A549 (cell line): Measurements from ENCODE around the gene DISC1. TPM values are rescaled to one million over a fixed set of nuclear protein-coding genes. Genes with fewer than 3 reads are reported as not detected.

Source experiments
- ATAC-seq, 2 experiments: fragments of 200-7000 bp in 1 of 2; fragments of >200 bp in 1 of 2; cut with Nextera tagmentation in 1 of 2; cut with Tn5 transposase in 1 of 2; 3 replicates each; pipeline versions ENCODE4 v1.8.0 to v1.9.1; 2018 to 2020; ENCODE audit warnings: mild to moderate bottlenecking in 1 of 2, moderate library complexity in 1 of 2
- CTCF ChIA-PET: fragments of 300-600 bp; sonication (Branson Sonifier 250); formaldehyde crosslinking; extraction: SDS; loops from one replicate; lab custom pipeline; 2021; ENCODE audit warnings: antibody characterized with exemption, inconsistent platforms; lab: Yijun Ruan, JAX
- POLR2A ChIA-PET: fragments of 350-600 bp; formaldehyde crosslinking; extraction: SDS; loops from one replicate; lab custom pipeline; 2021; ENCODE audit warnings: antibody characterized with exemption, inconsistent platforms; lab: Yijun Ruan, JAX
- DNase-seq, 2 experiments: peaks; one replicate each; pipeline versions ENCODE4 v3.0.0 to v3.0.0-alpha.2; 2011 to 2016; ENCODE audit warnings: low read depth in 1 of 2, low spot score in 1 of 2
- FAIRE-seq: peaks from 2 replicates; lab custom pipeline; 2011; peaks lifted over from hg19 to GRCh38; lab: Jason Lieb, UNC
- H3K27ac ChIP-seq, 2 experiments: fragments of >200 bp; sonication (Bioruptor Twin); formaldehyde crosslinking; 3 replicates each; pipeline ENCODE4 v1.5.1; 2016 to 2017
- H3K4me1 ChIP-seq: fragments of >200 bp; sonication (Bioruptor Twin); formaldehyde crosslinking; 3 replicates; pipeline ENCODE4 v1.6.1; 2016
- H3K4me2 ChIP-seq: fragments of >200 bp; sonication (Bioruptor Twin); formaldehyde crosslinking; 3 replicates; pipeline ENCODE4 v1.6.1; 2016
- H3K4me3 ChIP-seq: fragments of >200 bp; sonication (Bioruptor Twin); formaldehyde crosslinking; 3 replicates; pipeline ENCODE4 v1.5.1; 2016
- H3K9me3 ChIP-seq: fragments of >200 bp; sonication (Bioruptor Twin); formaldehyde crosslinking; 3 replicates; pipeline ENCODE4 v1.6.1; 2016
- CBX8 ChIP-seq: fragments of 200-600 bp; sonication (generic); IDR thresholded peaks from 2 replicates; pipeline ENCODE4 v1.6.1; 2016
- CEBPB ChIP-seq, 2 experiments: fragments of >200 bp in 1 of 2; sonication (Bioruptor Twin) in 1 of 2; formaldehyde crosslinking in 1 of 2; IDR thresholded peaks; 2 replicates each; pipeline ENCODE4 v1.6.1; 2012 to 2016
- E2F6 ChIP-seq: IDR thresholded peaks from 2 replicates; pipeline ENCODE4 v1.6.1; 2012; ENCODE audit warnings: low read depth, borderline replicate concordance
- FOSB ChIP-seq: fragments of 250-450 bp; sonication (Bioruptor Pico); IDR thresholded peaks from 2 replicates; pipeline ENCODE4 v1.5.0; 2020; ENCODE audit warnings: mild to moderate bottlenecking, moderate library complexity
- FOXS1 ChIP-seq: fragments of 250-450 bp; sonication (Bioruptor Pico); IDR thresholded peaks from 2 replicates; pipeline ENCODE4 v1.5.0; 2020; ENCODE audit warnings: mild to moderate bottlenecking, moderate library complexity
- GATA3 ChIP-seq: IDR thresholded peaks from 2 replicates; pipeline ENCODE4 v1.6.1; 2012; ENCODE audit warnings: borderline replicate concordance
- HEYL ChIP-seq: fragments of 250-450 bp; sonication (Bioruptor Pico); IDR thresholded peaks from 2 replicates; pipeline ENCODE4 v1.8.0; 2021; ENCODE audit warnings: mild to moderate bottlenecking, moderate library complexity
- HMGXB4 ChIP-seq: fragments of 250-450 bp; sonication (Bioruptor Pico); IDR thresholded peaks from 2 replicates; pipeline ENCODE4 v1.5.0; 2021; ENCODE audit warnings: mild to moderate bottlenecking, moderate library complexity, borderline replicate concordance
- KDM1A ChIP-seq: fragments of 200-600 bp; sonication (generic); IDR thresholded peaks from 2 replicates; pipeline ENCODE4 v1.6.1; 2016; ENCODE audit warnings: low read depth, mild to moderate bottlenecking
- KDM5A ChIP-seq: fragments of 200-600 bp; sonication (generic); IDR thresholded peaks from 2 replicates; pipeline ENCODE4 v1.6.1; 2016; ENCODE audit warnings: antibody characterized with exemption, mild to moderate bottlenecking
- MYC ChIP-seq: IDR thresholded peaks from 2 replicates; pipeline ENCODE4 v1.6.1; 2012; ENCODE audit warnings: mild to moderate bottlenecking, inconsistent platforms, low read length, improper control_type of control experiment, borderline replicate concordance
- NR3C1 ChIP-seq: fragments of >200 bp; sonication (Bioruptor Twin); formaldehyde crosslinking; IDR thresholded peaks from 3 replicates; pipeline ENCODE4 v1.6.1; 2017
- PHF8 ChIP-seq: fragments of 200-600 bp; sonication (generic); IDR thresholded peaks from 2 replicates; pipeline ENCODE4 v1.6.1; 2016; ENCODE audit warnings: low read depth, mild to moderate bottlenecking, antibody characterized with exemption, moderate library complexity, borderline replicate concordance
- POLR2AphosphoS2 ChIP-seq: conservative IDR thresholded peaks from 2 replicates; pipeline ENCODE4 v1.6.1; 2012; ENCODE audit warnings: low read length, improper control_type of control experiment, inconsistent platforms
- REST ChIP-seq: fragments of 200-600 bp; sonication (generic); IDR thresholded peaks from 2 replicates; pipeline ENCODE4 v1.6.1; 2016; ENCODE audit warnings: antibody characterized with exemption, mild to moderate bottlenecking, moderate library complexity
- ZNF302 ChIP-seq: fragments of 250-450 bp; sonication (Bioruptor Pico); IDR thresholded peaks from 2 replicates; pipeline ENCODE4 v1.9.0; 2021; ENCODE audit warnings: inconsistent platforms, mild to moderate bottlenecking, moderate library complexity
- WGBS: methylation state at CpG from one replicate; pipeline ENCODE4 v1.1.6; 2017; ENCODE audit errors: missing lambda C conversion rate; 5-methylcytosine and 5-hydroxymethylcytosine counted together
- polyA plus RNA-seq, 4 experiments: library from polyadenylated mRNA; depleted of rRNA in 3 of 4; stranded (reverse); fragments of >200 nt; fragmentation: RNase III in 1 of 4; extraction: RNeasy Plus Mini Kit Qiagen cat#74134 plus additional on column Dnase treatment in 1 of 4; gene quantifications; 2 replicates in 3 of 4; 3 replicates in 1 of 4; pipeline ENCODE4 v1.2.3, GENCODE V29; 2011 to 2017
- TF ChIP-seq, protein P1 (sequence below): fragments of 450-650 bp; IDR thresholded peaks from 2 replicates; pipeline ENCODE4 v1.6.1; 2014; ENCODE audit warnings: antibody characterized with exemption
- TF ChIP-seq, protein P2 (sequence below): fragments of 150-350 bp; IDR thresholded peaks from 2 replicates; pipeline ENCODE4 v1.6.1; 2014; ENCODE audit warnings: low read depth, mild to moderate bottlenecking, low read length
- TF ChIP-seq, protein P3 (sequence below): fragments of >200 bp; sonication (Bioruptor Twin); formaldehyde crosslinking; IDR thresholded peaks from 3 replicates; pipeline ENCODE4 v1.5.1; 2016

DISC1 gene
- polyA plus RNA-seq, 2 of the 4 experiments (the other 2 are of a cell fraction): 0.39 to 0.74 TPM

DNA sequence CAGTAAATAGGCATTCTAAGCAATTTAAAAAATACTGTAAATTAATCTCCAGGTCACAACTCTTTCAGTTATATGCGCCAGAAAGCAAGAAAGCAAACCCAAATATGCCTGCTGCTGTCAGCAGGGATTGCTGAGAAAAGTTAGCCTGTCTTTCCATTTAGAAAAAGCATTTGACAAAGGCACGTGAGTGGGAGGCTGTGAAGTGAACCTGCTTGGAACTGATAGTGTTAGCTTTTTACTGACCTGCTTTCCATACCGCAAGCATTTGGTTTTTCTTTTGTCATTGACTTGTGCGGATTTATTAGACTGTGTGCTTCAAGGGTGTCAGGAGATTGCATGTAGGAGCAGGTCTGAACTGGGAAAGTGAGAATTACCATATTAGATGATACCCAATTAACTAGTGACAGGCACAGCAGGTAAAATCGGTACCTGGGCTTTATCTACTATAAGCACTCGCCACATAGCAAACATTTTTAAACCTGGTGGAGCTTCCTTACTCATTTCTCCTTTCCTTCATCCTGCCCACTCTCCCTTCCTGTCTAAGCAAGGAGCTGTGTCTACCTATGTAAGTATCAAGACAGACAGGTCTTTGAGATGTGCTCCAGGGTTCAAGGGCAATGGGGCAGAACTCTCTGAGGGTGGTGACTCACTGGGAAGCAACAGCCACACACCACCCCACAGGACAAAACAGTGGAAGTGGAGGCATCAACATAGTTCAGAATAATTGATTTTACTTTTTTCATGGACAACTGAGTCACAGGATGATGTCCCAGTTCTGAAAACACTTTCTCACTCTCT lies 323.9 kb downstream of the DISC1 start:
- H3K27ac ChIP-seq: no peak overlapping the region
- H3K4me3 ChIP-seq: no peak overlapping the region
- no peak overlapping the region for H3K4me2 ChIP-seq
- no peaks in the 10 kb centered on the region for H3K4me1 ChIP-seq
- TF ChIP-seq GATA3 (no peak), HEYL (CRISPR knock-in tag) (no peak), MYC (no peak), POLR2AphosphoS2 (no peak), PHF8 (no peak), CEBPB (IDR thresholded peaks at IDR 0.05) (no peak), E2F6 (no peak), HMGXB4 (CRISPR knock-in tag) (no peak), KDM1A (no peak), CBX8 (no peak), NR3C1 (no peak), KDM5A (no peak), REST (no peak), FOXS1 (CRISPR knock-in tag) (no peak), ZNF302 (CRISPR knock-in tag) (no peak), FOSB (CRISPR knock-in tag) (no peak)
- TF ChIP-seq, protein P1, sequence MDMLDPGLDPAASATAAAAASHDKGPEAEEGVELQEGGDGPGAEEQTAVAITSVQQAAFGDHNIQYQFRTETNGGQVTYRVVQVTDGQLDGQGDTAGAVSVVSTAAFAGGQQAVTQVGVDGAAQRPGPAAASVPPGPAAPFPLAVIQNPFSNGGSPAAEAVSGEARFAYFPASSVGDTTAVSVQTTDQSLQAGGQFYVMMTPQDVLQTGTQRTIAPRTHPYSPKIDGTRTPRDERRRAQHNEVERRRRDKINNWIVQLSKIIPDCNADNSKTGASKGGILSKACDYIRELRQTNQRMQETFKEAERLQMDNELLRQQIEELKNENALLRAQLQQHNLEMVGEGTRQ: no peak
- TF ChIP-seq, protein P2, sequence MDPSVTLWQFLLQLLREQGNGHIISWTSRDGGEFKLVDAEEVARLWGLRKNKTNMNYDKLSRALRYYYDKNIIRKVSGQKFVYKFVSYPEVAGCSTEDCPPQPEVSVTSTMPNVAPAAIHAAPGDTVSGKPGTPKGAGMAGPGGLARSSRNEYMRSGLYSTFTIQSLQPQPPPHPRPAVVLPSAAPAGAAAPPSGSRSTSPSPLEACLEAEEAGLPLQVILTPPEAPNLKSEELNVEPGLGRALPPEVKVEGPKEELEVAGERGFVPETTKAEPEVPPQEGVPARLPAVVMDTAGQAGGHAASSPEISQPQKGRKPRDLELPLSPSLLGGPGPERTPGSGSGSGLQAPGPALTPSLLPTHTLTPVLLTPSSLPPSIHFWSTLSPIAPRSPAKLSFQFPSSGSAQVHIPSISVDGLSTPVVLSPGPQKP: no peak
- TF ChIP-seq, protein P3, sequence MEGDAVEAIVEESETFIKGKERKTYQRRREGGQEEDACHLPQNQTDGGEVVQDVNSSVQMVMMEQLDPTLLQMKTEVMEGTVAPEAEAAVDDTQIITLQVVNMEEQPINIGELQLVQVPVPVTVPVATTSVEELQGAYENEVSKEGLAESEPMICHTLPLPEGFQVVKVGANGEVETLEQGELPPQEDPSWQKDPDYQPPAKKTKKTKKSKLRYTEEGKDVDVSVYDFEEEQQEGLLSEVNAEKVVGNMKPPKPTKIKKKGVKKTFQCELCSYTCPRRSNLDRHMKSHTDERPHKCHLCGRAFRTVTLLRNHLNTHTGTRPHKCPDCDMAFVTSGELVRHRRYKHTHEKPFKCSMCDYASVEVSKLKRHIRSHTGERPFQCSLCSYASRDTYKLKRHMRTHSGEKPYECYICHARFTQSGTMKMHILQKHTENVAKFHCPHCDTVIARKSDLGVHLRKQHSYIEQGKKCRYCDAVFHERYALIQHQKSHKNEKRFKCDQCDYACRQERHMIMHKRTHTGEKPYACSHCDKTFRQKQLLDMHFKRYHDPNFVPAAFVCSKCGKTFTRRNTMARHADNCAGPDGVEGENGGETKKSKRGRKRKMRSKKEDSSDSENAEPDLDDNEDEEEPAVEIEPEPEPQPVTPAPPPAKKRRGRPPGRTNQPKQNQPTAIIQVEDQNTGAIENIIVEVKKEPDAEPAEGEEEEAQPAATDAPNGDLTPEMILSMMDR: no peak
- 69% methylated on average over 6 of the region's 6 CpGs for WGBS
- FAIRE-seq: no peak
- H3K9me3 ChIP-seq: no peaks in the 10 kb centered on the region
- ATAC-seq: no peak
- ChIA-PET POLR2A (no interaction called here), CTCF (interaction anchor here (1.0 kb wide), 1 partner anchor 34 kb away, joined by 3 read pairs; no protein-coding TSS in a partner anchor)
- DNase-seq: no peak
